Measurements from ENCODE around the gene AUP1. TPM values are rescaled to one million over a fixed set of nuclear protein-coding genes. Genes with fewer than 3 reads are reported as not detected.

Gene AUP1
- total RNA-seq, 1 donor from 2014 or later: 170 TPM

- Mint-ChIP-seq H3K36me3 (ENCODE audit: low read depth) (peaks cover 14% of the 10 kb centered on the region), H3K4me1 (peaks cover 39% of the 10 kb centered on the region), H3K9me3 (no peaks in the 10 kb centered on the region), H3K27ac (peak overlapping the region; percentile 87), H3K4me3 (peak overlapping the region; percentile 72), H3K27me3 (peaks cover 13% of the 10 kb centered on the region)
- intact Hi-C loops (cut with micrococcal nuclease): no loop called here
- peak; percentile 63 for DNase-seq
Observed at GRCh38 chr2:74552914-74553811, 23.7 kb upstream of the AUP1 start.

- intact Hi-C loops (cut with micrococcal nuclease): no loop called here
- Mint-ChIP-seq H3K9me3 (no peaks in the 10 kb centered on the region), H3K4me3 (peak overlapping the region; percentile 32), H3K36me3 (ENCODE audit: low read depth) (peaks cover 11% of the 10 kb centered on the region), H3K4me1 (peaks cover 40% of the 10 kb centered on the region), H3K27me3 (peaks cover 20% of the 10 kb centered on the region), H3K27ac (peak overlapping the region; percentile 56)
- DNase-seq: no peak
Observed at GRCh38 chr2:74551942-74552913, 22.7 kb upstream of the AUP1 start.

- peaks cover 34% of the 10 kb centered on the region for H3K4me1 Mint-ChIP-seq
- peaks cover 5% of the 10 kb centered on the region for H3K36me3 Mint-ChIP-seq (ENCODE audit: low read depth)
- no peak overlapping the region for H3K27ac Mint-ChIP-seq
- no peaks in the 10 kb centered on the region for H3K9me3 Mint-ChIP-seq
- intact Hi-C loops (cut with micrococcal nuclease): no loop called here
- no peak overlapping the region for H3K4me3 Mint-ChIP-seq
- DNase-seq: no peak
- H3K27me3 Mint-ChIP-seq: peaks cover 22% of the 10 kb centered on the region
Observed at GRCh38 chr2:74551530-74551929, 22.0 kb upstream of the AUP1 start.

GRCh38 chr2:74550231-74550630, 20.7 kb upstream of the AUP1 start:
- no peak for DNase-seq
- intact Hi-C loops (cut with micrococcal nuclease): no loop called here
- H3K4me3 Mint-ChIP-seq: peak overlapping the region; percentile 77

GRCh38 chr2:74548900-74549826, 19.7 kb upstream of the AUP1 start:
- intact Hi-C loops (cut with micrococcal nuclease): loop anchor here (1.0 kb wide), 2 partner anchors 19 to 38 kb away; no protein-coding TSS in a partner anchor
- peak; percentile 83 for DNase-seq
- H3K27me3 Mint-ChIP-seq: peaks cover 37% of the 10 kb centered on the region
- peaks cover 29% of the 10 kb centered on the region for H3K4me1 Mint-ChIP-seq
- H3K36me3 Mint-ChIP-seq (ENCODE audit: low read depth): no peaks in the 10 kb centered on the region
- peak overlapping the region; percentile 77 for H3K4me3 Mint-ChIP-seq
- no peaks in the 10 kb centered on the region for H3K9me3 Mint-ChIP-seq
- H3K27ac Mint-ChIP-seq: peak overlapping the region; percentile 63

More at GRCh38 chr2:74550231-74550630, 20.7 kb upstream of the AUP1 start:
- Mint-ChIP-seq H3K9me3 (no peaks in the 10 kb centered on the region), H3K36me3 (ENCODE audit: low read depth) (peaks cover 3% of the 10 kb centered on the region), H3K4me1 (peaks cover 29% of the 10 kb centered on the region), H3K27ac (no peak overlapping the region), H3K27me3 (peaks cover 33% of the 10 kb centered on the region)

GRCh38 chr2:74548285-74548899, 18.9 kb upstream of the AUP1 start:
- no peak for DNase-seq
- Mint-ChIP-seq H3K36me3 (ENCODE audit: low read depth) (no peaks in the 10 kb centered on the region), H3K4me3 (peak overlapping the region; percentile 82), H3K27me3 (peaks cover 38% of the 10 kb centered on the region), H3K4me1 (peaks cover 27% of the 10 kb centered on the region), H3K27ac (peak overlapping the region; percentile 35), H3K9me3 (no peaks in the 10 kb centered on the region)
- intact Hi-C loops (cut with micrococcal nuclease): no loop called here

GRCh38 chr2:74546004-74546403, 16.5 kb upstream of the AUP1 start:
- no peak for DNase-seq
- intact Hi-C loops (cut with micrococcal nuclease): no loop called here
- Mint-ChIP-seq H3K27ac (no peak overlapping the region), H3K4me1 (peaks cover 25% of the 10 kb centered on the region), H3K36me3 (ENCODE audit: low read depth) (no peaks in the 10 kb centered on the region), H3K4me3 (no peak overlapping the region), H3K9me3 (no peaks in the 10 kb centered on the region), H3K27me3 (peaks cover 44% of the 10 kb centered on the region)

GRCh38 chr2:74544634-74545033, 15.1 kb upstream of the AUP1 start:
- Mint-ChIP-seq H3K4me1 (peaks cover 17% of the 10 kb centered on the region), H3K27me3 (peaks cover 38% of the 10 kb centered on the region), H3K27ac (no peak overlapping the region), H3K36me3 (ENCODE audit: low read depth) (no peaks in the 10 kb centered on the region), H3K9me3 (no peaks in the 10 kb centered on the region), H3K4me3 (no peak overlapping the region)
- intact Hi-C loops (cut with micrococcal nuclease): no loop called here
- peak; percentile 63 for DNase-seq

- peaks cover 15% of the 10 kb centered on the region for H3K4me1 Mint-ChIP-seq
- peaks cover 39% of the 10 kb centered on the region for H3K27me3 Mint-ChIP-seq
Observed at GRCh38 chr2:74542978-74543377, 13.5 kb upstream of the AUP1 start.

GRCh38 chr2:74540291-74540690, 10.8 kb upstream of the AUP1 start:
- Mint-ChIP-seq H3K27me3 (peaks cover 25% of the 10 kb centered on the region), H3K9me3 (no peaks in the 10 kb centered on the region), H3K27ac (no peak overlapping the region), H3K36me3 (ENCODE audit: low read depth) (no peaks in the 10 kb centered on the region), H3K4me3 (no peak overlapping the region), H3K4me1 (peaks cover 10% of the 10 kb centered on the region)
- DNase-seq: no peak
- intact Hi-C loops (cut with micrococcal nuclease): no loop called here

More at GRCh38 chr2:74542978-74543377, 13.5 kb upstream of the AUP1 start:
- intact Hi-C loops (cut with micrococcal nuclease): no loop called here
- no peak for DNase-seq
- H3K27ac Mint-ChIP-seq: no peak overlapping the region
- H3K4me3 Mint-ChIP-seq: no peak overlapping the region
- no peaks in the 10 kb centered on the region for H3K36me3 Mint-ChIP-seq (ENCODE audit: low read depth)
- no peaks in the 10 kb centered on the region for H3K9me3 Mint-ChIP-seq

GRCh38 chr2:74538881-74539339, 9.4 kb upstream of the AUP1 start:
- Mint-ChIP-seq H3K27me3 (peaks cover 21% of the 10 kb centered on the region), H3K4me1 (peaks cover 10% of the 10 kb centered on the region), H3K36me3 (ENCODE audit: low read depth) (peaks cover under 1% of the 10 kb centered on the region), H3K27ac (no peak overlapping the region), H3K4me3 (no peak overlapping the region), H3K9me3 (no peaks in the 10 kb centered on the region)
- DNase-seq: no peak
- intact Hi-C loops (cut with micrococcal nuclease): no loop called here

- Mint-ChIP-seq H3K9me3 (no peaks in the 10 kb centered on the region), H3K27me3 (peaks cover 13% of the 10 kb centered on the region), H3K27ac (no peak overlapping the region), H3K4me3 (no peak overlapping the region), H3K36me3 (ENCODE audit: low read depth) (peaks cover 9% of the 10 kb centered on the region), H3K4me1 (peaks cover 9% of the 10 kb centered on the region)
- intact Hi-C loops (cut with micrococcal nuclease): no loop called here
- no peak for DNase-seq
Observed at GRCh38 chr2:74537140-74537539, 7.6 kb upstream of the AUP1 start.
